Hematopoietic multipotent progenitor cell treated with erythropoietin and hydrocortisone succinate and interleukin-3 and kit ligand, for 15 days (in vitro differentiated cells): ENCODE results near the gene SNPH.

ENCODE experiments used
- DNase-seq: peaks from one replicate; pipeline ENCODE4 v3.0.0-alpha.2; 2015; ENCODE audit warnings: low spot score

Gene SNPH

DNA sequence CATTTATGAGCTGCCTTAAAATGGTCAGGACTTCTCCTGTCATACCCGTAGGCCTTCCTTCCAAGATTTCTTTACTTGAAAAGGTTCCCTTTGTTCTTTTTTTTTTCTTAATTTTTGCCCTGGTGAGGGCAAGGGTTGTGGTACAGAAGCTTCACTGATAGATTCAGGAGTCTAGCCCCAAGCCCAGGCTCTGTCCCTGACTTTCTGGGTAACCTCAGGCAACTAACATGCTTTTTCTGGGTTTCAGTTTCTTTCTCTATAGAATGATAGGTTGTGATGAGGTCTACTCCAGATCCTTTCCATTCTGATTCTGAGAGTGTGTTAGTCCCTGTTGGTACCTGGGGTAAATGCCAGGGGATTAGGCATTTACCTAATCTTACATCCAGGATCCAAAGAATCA, 21.2 kb downstream of the SNPH start:
- no peak for DNase-seq

DNA sequence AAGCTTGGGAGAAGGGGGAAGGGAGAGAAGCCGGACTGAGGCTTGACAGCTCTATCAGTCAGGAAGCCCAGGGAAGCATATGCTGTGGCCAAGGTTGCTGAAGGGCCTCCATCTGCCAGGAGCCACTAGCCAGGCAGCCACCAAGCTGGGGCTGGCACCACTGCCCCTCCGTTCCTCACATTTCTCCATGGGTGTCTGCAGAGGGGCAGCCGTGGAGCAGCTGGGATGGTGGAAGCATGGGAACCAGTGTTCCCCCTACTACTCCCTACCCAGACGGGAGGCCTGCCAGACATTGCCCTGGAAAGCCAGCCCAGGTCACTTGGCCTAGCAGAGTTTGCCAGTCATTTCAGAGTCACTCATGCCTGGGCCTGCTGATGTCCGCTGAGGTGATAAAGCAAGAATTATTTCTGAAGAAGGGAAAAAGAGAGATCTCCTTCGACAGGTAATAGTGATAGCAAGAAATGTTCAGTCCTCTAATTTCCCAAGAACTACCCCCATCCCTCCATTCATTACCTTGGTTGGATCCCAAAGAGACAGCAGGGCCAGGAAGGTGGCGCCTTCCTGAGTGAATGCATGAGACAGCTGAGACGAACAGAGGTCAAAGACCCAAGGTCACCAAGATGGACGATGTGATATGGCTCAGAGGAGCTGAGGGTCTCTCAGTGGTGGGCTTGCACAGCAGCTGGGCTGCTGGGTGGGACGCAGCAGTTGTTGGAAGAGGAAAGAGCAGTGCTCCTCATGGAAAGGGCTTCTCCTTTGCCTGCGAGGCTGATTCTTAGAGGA, 21.9 kb downstream of the SNPH start:
- DNase-seq, result no peak

DNA sequence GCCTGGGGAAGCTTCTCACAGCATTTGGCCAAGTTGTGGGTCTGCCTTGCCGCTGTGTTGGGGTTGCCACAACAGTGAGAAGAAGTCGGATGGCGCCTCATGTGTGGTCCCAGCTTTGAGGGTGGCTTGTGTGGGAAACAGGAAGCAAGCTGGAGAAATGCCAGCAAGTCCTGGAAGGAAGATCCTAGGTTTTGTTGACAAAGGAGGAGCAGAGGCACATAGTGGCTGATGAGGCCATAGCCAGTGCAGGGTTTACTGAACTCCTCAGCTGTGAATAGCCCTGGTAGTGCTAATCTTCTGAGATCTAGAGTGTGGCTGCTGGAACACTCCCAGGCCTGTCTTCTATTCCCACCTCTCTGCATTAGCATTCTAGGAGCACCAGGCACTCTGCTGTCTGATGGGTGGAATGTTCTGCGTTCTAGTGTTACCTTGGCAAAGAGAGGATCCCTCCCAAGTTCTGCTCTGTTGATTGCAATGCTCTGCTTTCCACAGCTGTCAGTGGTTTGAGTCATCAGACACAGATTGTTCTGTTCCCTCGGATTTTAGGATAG, 25.2 kb downstream of the SNPH start:
- no peak for DNase-seq

DNA sequence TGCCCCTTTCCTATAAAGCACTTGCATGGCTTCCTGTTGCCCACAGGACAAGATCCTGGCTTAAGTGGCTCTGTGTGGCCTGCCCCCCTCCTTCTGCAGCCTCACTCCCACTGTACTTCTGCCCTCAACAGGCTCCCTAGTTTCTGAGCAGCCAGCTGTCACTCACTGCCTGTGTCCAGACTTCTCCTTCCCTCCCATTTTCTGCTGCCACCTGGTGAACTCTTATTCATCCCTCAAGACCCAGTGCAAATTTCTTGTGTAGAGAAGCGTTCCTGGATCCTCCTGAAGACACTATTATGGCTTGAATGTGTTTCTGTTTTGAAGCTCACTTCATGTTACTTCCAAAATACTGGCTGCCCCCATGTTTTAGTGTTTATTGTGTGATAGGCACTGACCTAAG, 26.5 kb downstream of the SNPH start:
- no peak for DNase-seq

DNA sequence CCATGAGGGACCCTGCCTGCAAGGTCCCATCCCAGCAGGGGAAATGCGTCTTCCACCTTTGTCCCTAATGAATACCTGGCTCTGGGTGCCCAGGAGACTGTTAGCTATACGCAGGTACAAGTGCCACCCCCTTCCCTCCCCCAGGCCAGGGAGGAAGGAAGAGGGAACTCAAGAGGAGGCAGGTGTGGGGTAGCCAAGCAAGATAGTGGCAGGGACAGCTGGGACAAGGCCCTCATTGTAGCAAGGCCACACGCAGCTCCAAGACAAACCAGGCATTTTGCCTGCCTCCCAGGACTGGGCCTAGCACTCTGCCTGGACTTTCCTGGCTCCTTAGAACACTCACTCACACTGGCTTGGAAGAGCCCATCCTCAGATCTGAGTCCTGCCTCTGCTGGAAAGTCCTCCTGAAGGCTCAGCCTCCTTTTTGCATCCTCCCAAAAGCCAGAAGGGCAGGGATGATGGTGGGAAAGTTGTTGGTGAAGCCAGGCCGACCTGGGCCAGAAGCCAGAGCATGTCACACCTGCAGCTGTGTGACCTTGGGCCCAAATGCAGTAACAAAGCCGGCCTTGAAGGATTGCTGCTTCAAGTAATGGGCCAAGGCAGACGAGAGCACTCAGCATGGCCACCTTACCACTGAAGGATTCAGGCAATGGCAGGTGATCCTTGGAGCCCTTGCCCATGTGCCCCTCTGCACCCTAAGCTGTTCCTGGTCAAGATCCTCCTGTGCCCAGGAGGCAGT, 27.7 kb downstream of the SNPH start:
- no peak for DNase-seq

DNA sequence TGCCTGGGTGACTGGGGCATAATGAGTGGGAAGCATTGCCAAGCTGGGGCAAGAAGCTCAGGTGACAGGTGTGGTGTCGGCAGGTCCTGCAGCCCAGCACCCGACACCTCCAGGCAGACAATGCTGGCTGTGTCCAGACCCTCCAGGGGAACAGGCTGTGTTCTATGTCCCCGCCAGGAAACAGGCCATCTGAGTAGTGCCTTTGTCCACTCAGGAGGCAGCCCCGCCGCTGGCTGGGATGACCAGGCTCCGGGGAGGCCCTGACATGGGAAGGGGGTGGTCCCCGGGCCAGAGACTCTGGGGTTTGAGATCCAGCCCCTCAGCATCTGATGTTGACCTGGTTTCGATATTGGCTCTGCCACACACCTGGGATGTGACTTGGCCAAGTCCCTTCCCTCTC, 28.4 kb downstream of the SNPH start:
- DNase-seq, result no peak

DNA sequence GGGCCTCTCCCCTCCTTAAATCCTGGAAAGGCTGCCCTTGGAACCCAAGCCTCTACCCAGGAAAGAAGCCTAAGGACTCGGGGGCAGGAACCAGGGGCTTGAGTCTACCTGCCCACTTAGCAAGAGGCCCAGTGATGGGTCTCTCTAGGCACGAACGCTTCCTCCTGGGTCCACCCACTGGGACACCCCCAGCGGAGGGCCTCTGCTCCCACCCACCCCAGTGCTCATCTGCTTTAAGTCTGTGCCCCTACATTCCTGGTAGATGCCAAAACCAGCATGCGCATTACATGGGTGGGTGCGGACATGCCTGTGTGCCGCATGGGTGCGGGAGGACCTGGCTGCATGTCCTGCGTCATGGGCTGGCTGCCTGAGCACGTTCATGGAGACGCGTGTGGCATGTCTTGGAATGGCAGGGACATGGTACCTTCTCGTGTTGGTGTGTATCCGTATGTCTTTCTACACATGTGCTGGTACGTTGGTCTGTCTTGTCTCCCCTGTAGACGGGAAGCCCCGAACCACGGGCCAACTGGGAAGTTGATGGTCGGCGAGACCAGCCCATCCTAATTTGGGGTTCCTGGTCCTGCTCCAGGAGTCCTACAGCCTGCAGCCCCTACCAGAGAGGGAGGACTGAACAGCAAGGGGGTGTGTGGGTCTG, 29.3 kb downstream of the SNPH start:
- no peak for DNase-seq

DNA sequence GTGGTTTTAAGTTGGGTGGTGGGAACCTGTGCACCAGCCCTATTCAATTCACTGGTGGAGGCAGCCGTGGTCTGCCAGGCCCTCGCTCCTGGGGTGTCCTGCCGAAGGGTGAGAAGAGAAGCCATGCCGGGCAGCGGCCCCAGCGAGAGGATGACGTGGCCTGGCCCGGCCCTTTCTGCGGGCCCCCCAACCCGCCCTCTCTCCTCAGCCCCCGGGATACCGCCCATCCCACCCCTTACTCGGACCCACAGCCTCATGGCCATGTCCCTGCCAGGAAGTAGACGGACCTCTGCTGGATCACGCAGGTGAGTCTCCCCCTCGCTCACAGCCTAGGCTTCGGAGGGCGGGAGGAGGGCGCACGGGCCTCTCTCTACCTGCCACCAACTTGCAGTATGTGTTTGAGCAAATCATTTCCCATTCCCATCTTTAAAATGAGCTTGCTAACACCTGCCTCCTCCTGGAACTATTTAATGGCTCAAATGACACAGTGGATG, 30.1 kb downstream of the SNPH start:
- no peak for DNase-seq

DNA sequence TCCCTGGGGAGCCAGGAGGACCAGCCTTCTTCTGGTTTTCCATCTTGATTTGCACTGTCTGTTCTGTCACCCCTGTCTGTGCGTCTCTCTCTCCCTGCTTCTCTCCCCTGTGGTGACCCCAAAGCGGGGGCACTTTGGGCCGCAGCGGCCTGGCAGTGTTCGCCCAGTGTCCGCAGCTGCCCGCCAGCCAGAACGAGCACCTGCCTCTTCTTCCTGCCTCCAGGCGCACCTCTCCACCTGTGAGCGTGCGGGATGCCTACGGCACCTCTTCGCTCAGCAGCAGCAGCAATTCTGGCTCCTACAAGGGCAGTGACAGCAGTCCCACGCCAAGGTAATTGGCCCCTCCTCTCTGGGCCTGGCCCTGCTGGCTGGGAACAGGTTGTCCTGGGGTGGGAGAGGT, 30.8 kb downstream of the SNPH start:
- DNase-seq, result no peak

DNA sequence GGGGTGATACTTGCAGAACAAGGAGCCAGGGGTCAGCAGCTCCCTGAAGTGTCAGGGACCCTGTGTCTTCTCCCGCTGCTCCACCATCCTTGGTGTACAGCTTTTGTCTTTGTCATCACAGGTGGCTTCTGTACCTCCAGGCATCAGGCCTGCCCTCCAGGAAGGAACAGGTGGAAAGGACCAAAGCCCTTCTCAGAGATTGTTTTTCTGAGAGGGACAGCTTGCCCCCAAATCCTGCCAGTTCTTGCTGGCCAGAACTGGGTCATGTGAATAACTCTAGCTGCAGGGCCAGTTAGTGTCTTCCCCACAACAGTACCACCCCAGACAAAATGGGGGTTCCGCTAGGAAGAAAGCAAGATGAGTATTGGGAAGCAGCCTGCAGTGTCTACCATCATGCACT, 31.4 kb downstream of the SNPH start:
- no peak for DNase-seq

DNA sequence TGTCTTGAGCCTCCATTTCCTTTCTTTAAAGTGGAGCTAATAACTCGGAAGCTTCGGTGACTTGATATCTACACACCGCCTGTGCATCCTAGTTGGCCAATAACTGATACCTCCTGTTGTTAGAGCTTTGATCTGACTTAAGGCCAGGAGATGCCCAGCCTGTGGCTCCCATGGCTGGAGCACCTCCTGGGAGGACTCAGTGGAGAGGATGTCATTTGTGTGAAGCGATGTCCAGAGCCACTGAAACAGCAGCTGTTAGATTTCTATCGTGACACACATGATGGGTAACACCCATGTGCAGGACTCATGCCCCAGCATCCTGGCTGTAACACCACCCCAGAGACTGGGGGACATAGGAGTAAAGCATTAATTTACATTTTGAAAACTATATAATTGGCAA, 32.1 kb downstream of the SNPH start:
- DNase-seq, result no peak

DNA sequence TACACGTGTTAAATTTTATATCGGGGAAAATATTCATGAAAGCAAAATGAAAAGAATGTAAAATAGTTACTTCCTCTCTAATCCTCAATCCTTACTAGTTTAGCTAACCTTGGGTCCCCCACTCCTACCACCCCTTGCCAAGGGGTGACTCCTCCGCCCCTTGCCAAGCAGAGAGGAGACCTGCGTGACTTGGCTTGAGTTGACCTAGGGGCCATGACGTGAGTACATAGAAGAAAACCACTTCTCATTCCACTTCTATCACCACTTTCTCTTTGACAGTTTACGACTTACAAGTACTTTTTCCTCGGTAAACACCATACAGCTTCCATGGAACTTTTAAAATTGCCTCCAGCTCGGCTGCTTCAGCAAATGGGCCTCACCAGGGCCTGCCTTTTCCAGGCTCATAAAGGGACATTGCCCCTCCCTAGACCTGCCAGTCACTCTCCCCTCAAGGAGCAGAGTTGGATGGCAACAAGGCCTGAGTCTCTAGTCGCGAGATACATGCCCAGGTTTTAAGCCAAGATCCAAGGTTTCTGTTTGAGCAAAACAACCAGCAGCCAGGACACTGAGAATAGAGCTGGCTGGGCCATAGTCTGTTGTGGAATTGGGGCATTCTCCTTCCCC, 32.9 kb downstream of the SNPH start:
- no peak for DNase-seq

DNA sequence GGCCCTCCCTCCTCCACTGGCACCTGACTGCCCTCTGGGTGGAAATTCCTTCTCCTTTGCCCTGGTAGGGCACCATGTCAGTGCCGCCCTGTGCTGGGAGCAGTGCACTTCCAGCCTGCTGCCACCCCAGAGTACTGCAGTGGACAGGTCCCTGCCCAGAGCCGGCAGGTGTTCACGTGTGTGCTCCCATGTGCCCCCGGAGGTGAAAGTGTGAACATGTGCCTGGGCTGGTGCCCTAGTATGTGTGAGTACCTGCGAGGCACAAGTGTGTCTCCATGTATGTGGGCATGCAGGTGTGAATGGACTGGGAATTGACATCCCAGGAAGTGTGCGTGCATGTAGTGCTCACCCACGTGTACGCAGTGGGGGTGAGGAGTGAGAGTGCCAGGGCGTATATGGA, 33.4 kb downstream of the SNPH start:
- no peak for DNase-seq

DNA sequence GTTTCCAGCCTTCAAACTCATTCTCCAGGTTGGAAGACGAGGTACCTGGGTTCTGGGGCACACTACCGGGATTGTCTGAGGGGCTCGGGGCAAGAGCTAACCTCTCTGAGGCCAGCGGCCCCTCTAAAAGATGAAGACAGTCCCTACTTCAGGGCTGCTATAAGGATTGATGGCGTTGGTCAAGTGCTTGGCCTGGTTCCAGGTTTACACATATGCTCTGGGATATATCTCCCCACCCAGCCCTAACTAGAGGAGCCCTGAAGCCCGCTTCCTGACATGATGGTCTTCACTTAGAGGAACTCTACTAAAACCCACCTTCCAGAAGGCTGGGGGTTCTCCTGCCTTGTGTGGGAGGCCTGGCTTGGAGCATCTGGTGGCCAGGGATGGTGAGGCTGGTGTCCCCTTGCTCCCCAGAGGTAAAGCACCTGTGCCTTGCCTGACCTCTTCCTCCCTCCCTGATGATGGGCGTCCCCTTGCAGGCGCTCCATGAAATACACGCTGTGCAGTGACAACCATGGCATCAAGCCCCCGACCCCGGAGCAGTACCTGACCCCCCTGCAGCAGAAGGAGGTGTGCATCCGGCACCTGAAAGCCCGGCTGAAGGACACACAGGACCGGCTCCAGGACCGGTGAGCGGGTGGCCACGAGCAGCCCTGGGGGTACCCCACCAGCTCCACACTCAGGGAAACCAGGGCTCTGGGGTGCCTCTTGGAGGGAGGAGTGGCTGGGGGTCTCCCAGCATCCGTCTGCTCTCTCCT, 34.2 kb downstream of the SNPH start:
- no peak for DNase-seq

DNA sequence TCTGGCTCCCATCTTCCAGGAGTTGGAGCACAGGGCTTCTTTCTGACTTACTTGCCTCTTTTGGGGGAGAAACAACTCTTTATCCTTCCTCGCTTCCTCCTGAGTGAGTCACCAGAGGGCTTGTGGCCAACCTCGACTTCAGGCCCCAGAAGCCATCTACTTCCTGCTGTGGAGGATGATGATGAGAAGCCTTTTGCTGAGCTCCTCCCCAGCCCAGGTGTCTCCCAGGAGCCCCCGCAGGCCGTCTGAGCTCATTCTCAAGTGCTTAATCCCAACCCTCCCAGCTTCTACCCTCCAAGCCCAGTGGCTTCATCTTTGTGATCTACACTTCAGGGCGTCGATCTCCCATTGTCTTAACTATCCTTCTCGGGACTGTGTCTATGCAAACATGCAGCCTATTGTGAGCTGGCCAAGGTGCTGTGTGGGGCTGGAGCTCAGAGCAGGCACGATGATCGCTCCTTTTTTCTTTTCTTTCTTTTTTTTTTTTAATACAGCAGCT, 35.0 kb downstream of the SNPH start:
- DNase-seq, result no peak

DNA sequence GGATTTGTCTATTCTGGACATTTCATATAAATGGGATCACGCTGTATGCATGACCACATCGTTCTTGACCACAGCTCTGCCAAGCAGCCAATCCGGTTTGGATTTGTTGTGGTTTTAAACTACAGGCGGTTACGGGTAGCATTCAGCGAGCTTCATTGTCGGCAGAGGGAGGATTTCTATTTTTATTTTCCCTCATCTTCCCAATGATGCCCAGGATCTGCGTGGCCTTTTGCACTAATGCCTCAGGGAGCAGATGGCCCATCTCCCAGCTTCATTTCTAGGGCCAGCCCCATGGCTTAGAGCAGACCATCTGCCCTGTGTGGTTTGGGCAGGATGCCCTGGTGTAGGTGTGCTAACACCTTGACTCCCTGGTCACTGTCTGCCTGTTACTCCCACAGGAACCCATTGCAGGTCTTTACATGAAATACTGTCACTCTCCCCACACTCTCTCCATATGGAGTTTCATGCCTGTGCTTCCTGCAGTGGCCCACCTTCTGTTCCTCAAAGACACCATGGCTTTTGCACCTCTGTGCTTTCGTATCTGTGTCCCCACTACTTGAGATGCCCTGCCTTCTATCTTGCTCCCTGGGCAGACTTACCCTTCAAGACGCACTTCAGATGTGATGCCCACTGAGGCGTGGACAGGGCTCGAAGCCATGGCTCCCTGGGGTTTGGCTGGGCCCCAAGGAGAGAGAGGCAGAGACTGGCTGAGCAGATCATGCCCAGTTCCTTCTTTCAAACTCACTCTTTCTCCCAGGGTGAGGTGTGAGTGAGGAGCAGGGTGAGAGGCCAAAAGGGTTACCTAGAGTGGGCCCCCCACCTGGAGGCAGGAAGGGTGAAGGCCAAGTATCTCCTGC, 36.8 kb downstream of the SNPH start:
- no peak for DNase-seq

DNA sequence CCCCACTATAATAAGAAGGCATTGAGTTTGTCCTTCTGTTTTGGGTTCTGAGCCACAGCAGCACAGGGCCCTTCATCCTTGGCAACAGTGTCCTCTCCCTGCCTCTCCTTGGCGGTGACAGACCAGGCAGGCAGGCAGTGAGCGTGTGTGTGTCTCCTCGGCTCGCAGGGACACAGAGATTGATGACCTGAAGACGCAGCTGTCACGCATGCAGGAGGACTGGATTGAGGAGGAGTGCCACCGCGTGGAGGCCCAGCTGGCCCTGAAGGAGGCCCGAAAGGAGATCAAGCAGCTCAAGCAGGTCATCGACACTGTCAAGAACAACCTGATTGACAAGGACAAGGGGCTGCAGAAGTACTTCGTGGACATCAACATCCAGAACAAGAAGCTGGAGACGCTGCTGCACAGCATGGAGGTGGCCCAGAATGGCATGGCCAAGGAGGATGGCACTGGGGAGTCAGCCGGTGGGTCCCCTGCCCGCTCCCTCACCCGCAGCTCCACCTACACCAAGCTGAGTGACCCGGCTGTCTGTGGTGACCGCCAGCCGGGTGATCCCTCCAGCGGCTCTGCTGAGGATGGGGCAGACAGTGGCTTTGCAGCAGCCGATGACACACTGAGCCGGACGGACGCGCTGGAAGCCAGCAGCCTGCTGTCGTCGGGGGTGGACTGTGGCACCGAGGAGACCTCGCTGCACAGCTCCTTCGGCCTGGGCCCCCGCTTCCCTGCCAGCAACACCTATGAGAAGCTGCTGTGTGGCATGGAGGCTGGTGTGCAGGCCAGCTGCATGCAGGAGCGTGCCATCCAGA, 38.8 kb downstream of the SNPH start:
- DNase-seq, result no peak

DNA sequence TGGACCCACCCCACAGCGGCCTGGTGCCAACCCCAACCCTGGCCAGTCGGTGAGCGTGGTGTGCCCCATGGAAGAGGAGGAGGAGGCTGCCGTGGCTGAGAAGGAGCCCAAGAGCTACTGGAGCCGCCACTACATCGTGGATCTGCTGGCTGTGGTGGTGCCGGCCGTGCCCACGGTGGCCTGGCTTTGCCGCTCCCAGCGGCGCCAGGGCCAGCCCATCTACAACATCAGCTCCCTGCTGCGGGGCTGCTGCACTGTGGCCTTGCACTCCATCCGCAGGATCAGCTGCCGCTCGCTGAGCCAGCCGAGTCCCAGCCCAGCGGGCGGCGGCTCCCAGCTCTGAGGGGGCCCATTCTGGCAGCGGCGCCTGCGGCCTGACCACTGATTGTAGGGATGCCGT, 39.6 kb downstream of the SNPH start:
- no peak for DNase-seq

DNA sequence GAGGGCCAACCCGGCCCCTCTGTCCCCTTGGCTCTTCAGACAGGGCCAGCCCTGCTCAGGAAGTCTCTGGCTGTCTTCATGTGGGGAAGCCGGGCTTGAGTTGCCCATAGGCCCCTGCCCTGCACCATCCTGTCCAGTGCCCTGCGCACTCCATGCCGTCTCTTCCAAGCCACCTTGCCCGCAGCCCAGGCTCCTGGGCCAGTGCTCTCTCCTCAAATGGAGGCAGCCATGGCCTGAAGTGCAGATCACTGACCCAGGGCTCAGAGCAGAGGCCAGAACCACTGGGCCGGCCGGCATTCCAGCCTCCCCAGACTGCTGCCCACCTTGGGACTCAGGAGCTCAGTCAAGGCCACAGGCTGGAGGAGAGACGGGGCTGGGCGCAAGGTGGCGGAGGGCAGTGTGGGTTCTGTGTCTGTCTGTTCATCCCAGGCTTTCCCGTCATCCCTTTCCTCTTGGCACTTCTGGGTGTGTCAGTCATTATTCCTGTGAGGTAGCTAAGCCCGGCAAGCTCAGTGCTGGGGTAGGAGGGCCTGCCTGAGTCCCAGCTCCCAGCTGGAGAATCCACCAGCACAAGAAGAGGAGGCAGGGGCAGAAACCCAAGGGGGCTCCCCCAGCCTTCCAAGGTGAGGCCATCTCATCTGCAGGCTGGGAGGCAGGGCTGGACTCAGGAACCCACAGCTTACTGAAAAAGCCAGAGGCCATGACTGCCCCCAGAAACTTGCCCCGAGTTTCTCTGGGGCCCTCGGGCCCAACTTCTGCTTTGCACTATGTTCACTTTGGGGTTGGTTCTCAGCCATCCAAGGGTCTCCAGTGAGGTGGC, 40.4 kb downstream of the SNPH start:
- no peak for DNase-seq
